ENCODE measurements around the gene SARDH.

The SARDH gene

DNA sequence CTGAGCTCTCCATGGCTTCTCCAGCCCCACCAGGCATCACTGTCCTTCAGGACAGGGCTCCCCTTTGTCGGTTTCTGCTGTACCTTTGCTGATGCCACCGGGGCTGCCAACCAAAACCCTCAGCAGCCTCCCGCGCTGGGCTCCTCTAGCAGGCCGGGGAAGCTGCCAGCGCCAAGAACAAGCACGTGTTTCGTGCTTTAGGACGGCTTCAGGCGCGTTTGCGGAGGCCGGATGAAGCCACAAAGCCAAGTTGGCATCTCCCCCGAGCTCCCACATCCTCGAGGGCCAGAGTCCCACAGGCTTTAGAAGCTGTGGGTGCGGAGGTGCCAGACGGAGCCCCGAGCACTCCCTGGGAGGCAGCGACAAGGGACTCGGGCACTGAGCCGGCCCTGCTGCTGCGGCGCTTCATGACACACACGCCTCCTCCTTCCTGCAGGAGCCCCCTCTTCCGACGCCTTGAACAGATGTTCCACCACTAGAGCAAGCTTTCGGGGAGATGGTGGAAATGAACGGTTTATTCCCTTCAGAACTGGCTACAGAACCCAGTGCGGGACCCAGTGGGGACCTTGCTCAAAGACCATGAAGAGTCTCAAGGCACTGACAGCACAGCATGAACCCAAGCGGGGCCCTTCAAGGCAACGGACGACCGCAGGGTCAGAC, 36.7 kb downstream of the SARDH start:
- DNase-seq = no peak

GRCh38 chr9:133700819-133701320, 37.3 kb downstream of the SARDH start:
- DNase-seq = no peak

- no peak for DNase-seq
These were observed 38.6 kb downstream of the SARDH start for GRCh38 chr9:133699546-133699945.

DNA sequence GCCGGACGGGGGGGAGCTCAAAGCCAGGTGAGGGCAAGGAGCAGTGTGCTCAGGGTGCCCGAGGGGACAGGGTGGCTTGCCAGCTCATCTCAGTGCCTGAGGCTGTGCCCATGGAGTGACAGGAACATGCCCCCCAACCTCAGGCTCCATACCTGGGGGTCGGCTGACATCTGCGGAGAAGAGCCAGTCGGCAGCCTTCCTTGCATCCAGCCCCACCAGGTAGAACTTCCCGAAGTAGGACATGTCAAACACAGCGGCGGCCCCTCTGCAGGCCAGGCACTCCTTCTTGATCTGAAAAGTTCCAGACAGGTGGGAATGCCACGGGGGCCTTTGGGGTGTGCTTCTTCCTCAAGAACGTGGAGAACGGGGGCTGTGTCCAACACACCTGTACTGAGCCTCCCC, 42.1 kb downstream of the SARDH start:
- DNase-seq = no peak

- DNase-seq = no peak
These were observed 43.5 kb downstream of the SARDH start for GRCh38 chr9:133694686-133695085.

GRCh38 chr9:133693703-133694529, 44.2 kb downstream of the SARDH start:
- DNase-seq = no peak

- no peak for DNase-seq
These were observed 45.0 kb downstream of the SARDH start for GRCh38 chr9:133693116-133693515.

- no peak for DNase-seq
These were observed 45.7 kb downstream of the SARDH start for GRCh38 chr9:133692364-133692985.

GRCh38 chr9:133691626-133692363, 46.4 kb downstream of the SARDH start:
- DNase-seq = no peak

DNA sequence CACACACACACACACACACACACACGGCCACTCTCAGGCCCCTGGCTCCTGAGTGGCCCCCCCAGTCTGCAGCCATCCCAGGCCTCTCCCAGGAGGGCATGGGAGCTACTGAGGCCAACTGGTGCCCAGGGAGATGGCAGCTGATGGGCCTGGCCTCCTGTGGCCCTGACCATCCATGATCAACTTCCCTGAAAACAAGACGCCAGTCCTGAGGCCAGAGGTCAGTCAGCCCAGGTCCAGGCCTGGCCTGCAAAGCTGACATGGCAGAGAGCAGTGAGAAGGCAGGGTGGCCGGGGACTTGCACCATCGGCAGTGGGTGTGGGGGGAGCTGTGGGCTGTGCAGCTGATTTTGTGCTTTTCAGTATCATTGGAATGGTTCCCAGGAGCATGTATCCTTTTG, 47.0 kb downstream of the SARDH start:
- DNase-seq = no peak

DNA sequence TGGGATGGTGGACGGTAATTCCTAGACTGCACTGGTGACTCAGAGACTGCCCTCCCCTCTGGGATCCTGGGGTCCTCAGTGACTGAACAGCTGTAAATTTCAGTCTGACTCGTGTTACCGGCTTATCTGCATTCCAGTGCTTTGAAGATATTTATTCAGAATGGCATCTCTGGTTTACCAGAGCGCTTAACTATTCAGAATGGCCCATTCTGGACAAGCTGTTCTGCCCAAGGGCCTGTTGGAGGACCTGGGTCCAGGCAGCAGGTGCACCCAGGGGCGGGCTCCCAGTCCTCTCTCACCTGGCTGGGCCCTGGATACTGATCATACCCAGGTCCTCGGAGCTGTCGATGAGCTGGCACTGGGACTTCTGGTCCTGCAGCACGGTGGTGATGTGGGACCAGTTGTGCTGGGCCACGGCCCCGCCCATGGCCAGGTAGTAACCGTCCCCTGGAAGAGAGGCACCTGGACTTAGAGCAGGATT, 48.0 kb downstream of the SARDH start:
- no peak for DNase-seq

- no peak for DNase-seq
These were observed 48.9 kb downstream of the SARDH start for GRCh38 chr9:133689151-133689763.

GRCh38 chr9:133687856-133688761, 50.0 kb downstream of the SARDH start:
- no peak for DNase-seq

DNA sequence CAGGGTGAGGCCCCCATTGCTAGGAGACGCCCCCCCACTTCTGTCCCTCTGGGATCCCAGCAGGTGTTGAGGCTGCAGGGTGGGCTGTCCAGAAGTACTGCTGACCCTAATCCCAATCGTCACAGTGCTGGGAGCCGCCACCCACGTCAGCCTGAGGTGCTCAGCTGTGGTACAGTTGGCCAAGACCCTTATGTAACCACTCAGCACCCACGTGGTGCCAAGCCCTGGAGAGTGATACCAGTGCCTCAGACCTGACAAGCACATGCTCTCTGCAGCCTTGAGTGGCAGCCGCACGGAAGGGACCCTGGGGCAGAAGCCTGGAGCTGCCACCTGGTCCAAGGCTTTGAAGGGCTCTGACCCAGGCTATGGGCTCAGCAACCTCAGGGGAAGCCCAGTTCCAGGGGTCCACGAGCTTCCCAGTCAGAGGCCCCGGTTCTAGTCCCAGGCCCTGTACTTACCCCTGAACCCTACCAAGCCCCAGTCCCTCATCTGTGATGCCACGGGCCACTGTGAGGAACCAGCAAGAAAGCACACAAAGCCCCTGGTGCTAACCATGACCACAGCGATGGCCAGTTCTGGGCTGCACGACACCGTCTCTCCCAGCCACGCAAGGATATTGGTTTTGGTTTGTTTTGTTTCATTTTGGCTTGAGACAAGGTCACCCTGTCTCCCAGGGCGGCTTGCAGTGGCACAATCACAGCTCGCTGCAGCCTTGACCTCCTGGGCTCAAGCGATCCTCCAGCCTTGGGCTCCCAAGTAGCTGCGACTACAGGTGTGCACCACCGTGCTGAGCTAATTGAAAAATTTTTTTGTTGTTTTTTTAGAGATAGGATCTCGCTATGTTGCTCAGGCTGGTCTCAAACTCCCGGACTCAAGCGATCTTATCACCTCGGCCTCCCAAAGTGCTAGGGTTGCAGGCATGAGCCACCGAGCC, 51.2 kb downstream of the SARDH start:
- no peak for DNase-seq

GRCh38 chr9:133685653-133686609, 52.2 kb downstream of the SARDH start:
- DNase-seq = no peak

DNA sequence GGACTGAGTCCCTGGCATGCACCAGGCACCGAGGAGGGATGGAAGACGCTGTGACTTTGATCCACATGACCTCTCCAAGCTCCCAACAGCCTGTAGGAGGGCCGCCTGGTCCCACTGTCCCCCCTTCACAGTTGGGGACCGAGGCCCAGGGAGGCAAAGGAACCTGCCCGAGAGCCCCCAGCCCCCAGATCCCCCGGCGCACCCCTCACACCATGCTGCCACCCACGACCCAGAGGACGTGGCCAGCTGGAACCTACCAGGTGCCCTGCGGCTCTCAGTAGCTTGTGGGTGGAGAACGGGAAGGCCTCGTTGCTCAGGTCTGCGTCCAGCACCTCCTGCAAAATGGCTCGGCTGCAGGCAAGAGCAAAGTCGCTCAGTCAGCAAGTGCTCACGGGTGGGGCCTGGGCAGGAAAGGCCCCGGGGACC, 53.2 kb downstream of the SARDH start:
- DNase-seq = no peak

DNA sequence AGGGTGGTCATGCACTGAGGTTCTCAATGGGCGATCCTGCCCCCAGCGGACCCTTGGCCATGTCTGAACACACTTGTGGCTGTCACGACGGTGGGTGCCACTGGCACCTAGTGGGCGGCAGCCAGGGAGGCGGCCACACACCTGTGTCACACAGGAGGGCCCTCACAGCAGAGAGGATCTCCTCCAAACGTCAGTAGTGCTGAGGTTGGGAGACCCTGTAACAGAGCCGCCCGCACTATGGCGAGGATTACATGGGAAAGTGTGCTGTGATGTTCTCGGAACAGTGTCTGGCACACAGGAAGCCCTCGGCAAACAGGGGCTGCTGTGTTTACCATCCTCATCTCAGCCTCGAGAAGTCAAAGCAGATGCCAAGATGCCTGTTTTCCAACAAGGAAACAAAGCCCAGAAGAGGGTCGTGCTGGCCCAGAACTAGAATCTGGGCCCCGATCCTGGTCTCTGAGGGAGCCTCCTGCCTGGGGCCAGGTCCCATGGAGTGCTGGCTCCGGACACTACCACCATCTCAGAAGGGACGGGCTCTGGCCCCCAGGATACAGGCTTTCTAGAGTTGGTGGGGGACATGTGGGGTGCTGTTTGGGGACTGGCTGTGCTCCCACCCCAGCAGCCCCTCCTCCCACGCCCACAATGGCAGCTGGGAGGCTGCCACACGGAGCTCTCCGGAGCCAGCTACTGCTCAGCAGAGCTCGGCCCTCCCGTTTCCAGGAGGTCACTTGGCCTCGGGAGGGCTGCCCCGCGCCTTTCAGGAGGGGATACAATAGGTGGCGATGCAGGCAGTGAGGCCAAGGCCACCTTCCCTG, 53.8 kb downstream of the SARDH start:
- no peak for DNase-seq
